SK-MEL-5 (cell line): ENCODE results near the gene FAHD2A. TPM values are rescaled to one million over a fixed set of nuclear protein-coding genes. Genes with fewer than 3 reads are reported as not detected.
"Not testable (repeated sequence)": the region's sequence is repeated elsewhere in the genome, so short reads cannot be mapped to it uniquely, and the experiment has no call there.

Experiments
- DNase-seq: peaks from one replicate; pipeline ENCODE4 v3.0.0-alpha.2; 2016; ENCODE audit warnings: low read depth, low spot score
- in situ Hi-C: cut with HindIII; loops from 2 replicates; pipeline ENCODE4 v1.10.0; 2016; ENCODE audit warnings: low sequenced_read_pairs, high pct_unique_total_duplicates, low pct_unique_long_range_greater_than_20kb
- total RNA-seq: library from RNA; depleted of rRNA; stranded (reverse); fragments of >200 nt; shearing (Covaris generic); gene quantifications from 2 replicates; pipeline ENCODE4 v1.2.3, GENCODE V29; 2014

FAHD2A gene
- total RNA-seq, 1 experiment from 2014 or later, result 47.8 TPM

DNA sequence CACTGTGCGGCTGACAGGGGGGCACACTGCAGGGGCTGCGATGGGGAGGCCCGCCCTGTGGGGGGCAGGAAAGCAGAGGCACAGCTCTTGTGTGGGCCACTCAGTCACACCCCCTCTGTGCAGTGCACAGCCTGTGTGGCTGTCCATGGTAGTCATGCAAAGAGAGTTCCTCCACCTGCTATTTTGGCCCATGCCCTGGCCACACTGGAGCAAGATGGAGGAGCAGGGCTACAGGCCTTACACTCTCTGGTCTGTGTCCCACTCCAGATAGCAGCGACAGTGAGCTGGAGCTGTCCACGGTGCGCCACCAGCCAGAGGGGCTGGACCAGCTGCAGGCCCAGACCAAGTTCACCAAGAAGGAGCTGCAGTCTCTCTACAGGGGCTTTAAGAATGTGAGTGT lies 28.5 kb upstream of the FAHD2A start:
- no peak for DNase-seq
- in situ Hi-C loops, result no loop called here

DNA sequence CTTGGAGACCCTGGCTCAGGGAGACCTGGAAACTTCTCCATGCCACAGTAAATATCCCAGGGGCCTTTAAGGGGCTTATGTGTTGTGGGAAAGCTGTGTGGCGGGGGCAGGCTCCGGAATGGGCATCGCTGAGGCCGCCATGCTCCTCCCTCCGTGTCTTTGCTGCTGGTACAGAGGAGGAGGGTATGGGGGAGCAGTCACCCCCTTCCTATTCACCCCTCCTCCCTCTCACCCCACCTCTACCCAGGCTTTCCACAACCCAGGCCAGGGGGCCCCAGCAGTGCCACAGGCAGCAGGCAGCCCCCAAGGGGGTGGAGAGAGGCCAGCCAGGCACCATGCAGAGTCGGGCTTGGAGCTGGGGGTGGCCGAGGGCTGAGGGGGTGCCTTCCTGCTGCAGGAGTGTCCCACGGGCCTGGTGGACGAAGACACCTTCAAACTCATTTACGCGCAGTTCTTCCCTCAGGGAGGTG lies 28.0 kb upstream of the FAHD2A start:
- DNase-seq, result no peak
- in situ Hi-C loops, result no loop called here

DNA sequence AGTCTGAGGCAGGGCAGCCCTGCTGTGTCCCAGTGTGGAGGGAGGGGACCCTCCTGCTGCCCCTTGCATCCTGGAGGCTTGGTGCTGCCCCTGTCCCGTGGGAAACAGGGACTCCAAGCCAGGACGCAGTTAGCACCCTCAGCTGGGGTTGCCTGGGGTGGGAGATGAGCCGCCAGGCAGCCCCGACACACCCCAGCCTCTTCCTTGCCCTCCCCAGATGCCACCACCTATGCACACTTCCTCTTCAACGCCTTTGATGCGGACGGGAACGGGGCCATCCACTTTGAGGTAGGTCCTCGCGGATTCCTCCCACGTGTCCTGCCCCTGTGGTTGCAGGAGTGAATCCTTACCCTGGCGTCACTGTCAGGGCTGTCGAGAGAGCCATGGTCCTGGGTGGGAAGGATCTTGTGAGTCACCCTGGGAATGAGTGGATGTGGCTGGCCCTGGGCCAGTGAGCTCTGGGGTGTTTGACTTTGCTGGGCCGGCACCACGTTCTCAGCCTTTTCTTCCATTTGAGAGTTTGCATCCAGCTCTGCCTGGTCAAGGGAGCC lies 27.5 kb upstream of the FAHD2A start:
- no peak for DNase-seq
- in situ Hi-C loops, result no loop called here

DNA sequence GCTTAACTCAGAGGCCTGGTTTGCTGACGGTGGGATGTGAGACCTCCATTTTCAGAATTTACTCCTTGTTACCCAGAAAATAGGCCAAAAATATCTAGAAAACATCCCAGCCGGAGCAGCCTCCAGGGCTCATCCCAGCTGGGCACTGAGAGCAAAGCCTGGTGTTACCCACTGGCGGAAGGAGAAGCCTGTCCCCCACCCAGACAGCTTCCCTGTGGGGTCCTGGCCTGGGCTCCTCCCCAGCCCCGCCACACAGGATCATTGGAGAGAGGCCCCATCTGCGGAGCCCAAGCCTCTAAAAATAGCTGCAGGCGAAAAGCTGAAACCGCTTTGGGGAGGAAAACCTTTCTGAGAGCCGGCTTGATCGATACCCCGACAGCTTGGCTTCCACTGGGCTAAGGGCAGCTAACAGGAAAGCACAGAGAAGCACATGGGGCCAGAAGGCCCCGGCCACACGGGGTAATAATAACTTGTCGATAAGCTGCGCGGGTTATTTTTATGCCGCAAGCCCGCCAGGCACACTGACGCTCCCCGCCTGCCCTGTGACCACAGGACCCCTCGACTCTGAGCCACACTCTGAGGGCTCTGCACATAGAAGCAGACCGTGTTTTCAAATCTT lies 26.9 kb upstream of the FAHD2A start:
- no peak for DNase-seq
- in situ Hi-C loops, result no loop called here

DNA sequence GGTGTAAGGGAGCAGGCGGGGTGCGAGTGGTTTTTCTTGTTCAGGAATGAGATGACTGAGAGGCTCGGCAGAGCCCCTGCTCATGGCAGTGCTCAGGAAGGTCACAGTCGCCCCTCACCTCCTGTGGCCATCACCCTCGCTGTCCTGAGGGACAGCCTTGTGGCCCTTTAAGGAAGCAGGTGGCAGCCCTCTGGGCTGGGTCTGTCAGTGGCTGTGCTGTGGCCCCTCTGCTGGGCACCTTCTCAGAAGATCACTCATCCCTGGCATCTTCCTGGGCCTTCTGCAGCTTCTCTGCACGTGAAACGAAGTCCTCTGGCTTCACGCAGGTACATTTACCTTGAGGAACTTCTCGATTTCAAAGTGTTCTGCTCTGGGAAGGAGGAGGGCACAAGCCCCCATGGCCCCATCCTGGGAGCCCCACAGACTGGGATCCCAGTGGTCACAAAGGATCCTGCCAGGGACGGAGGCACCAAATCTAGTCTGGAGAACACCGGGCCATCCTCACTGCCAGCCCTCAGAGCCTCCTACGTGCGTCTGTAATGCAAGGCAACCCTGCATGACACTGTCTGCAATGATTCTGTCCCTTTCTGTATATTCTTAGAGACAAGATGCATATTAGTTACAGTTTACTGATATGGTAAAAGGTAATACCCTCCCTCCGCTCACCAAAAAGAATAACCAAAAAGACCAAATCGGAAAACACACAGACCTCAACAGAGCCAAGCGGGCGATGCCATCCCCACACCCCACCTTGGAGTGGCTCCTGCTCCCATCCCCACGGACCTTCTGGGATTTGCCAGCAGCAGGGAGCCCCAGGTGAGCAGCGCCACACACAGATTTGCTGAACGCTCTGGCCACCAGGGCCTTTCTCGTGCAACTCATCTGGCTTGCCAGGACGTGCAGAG lies 25.9 kb upstream of the FAHD2A start:
- in situ Hi-C loops, result no loop called here
- DNase-seq, result no peak

DNA sequence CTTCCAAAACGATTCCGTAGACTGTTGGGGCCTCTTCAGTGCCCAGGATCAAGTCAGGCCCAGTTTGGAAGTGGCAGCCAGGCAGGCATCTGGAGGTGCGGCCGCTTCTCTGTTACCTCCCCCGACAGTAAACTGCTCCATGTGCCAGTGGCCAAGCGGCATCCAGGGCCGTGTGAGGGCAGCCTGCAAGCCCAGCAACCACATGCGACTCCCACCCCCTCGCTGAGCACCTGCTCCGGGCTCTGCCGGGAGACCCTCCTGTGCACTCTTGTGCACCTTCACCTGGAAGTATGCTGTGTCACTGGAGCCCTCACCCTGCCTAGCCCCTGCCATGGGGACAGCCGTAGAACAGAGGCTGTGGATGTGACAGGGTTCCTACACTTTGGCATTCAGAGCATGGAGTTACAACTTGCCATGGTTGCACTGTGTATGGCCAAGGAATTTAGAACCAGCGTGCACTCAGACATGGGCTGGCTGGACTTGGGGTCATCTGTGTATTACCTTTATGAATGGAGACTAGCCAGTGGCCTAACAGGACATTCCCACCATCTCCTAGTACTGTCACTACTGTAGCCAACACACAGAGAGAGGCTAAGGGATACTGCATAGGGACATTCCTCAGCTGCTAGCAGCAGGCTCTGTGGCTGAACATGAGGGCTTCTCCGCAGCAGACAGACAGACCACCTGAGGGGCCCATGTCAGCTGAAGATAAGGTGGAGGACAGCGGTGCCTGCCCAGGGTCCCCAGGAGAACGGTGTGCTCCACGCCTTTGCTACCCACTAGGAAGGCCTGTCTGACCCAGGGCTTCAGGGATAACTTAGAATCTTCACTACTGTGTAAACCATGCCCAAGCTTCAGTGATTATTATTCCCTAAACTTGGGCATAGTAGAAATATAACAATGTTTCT lies 25.0 kb upstream of the FAHD2A start:
- no peak for DNase-seq
- in situ Hi-C loops, result no loop called here

DNA sequence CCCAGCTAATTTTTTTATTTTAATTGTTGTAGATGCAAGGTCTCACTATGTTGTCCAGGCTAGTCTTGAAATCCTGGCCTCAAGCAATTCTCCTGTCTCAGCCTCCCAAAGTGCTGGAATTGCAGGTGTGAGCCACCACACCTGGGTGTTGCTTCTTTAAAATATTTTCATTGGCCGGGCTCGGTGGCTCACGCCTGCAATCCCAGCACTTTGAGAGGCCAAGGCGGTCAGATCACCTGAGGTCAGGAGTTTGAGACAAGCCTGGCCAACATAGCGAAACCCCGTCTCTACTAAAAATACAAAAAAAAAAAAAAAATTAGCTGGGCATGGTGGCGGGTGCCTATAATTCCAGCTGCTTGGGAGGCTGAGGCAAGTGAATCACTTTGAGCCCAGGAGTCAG lies 24.2 kb upstream of the FAHD2A start:
- in situ Hi-C loops, DNase-seq: not testable (repeated sequence)

DNA sequence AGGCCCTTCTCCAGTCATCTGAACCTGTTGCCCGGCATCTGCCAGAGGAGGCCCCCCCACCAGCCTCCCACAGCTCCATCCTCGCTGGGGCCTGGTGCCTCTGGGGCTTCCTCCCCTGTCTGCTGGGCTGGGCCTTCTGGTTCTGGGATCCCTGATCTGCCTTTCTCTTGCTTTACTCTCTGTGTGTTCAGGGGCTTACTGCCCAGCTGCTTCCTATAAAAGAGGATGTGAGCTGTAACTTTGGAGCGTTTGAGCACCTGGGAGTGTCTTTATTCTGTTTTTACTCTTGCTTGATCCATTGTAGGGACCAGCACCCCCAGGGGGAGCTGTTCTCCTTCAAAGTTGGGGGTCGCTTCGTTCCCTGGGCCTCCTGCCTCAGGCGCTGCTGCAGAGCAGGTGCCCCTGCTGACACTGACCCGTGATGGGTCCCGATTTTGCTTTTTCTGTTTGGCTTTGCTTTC lies 23.1 kb upstream of the FAHD2A start:
- in situ Hi-C loops, result no loop called here
- no peak for DNase-seq

DNA sequence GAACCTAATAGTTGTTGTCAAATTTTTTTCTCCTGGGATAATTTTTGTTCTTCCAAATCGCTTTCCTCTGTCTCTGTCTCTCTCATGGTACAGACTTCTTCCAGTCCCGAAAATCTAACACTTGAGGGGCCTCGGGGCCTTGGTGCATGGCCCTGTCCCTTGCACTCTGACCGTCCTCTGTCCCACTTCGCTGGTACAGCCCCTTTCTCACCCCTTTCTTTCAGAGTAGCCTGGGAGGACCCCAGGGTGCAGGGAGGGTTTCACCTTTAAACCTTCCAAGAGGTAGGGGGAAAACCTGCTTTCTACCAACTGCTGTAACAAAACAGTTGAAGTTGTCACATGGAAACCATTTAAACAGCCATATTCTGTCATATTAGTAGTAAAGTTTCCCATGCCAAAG lies 22.2 kb upstream of the FAHD2A start:
- no peak for DNase-seq
- in situ Hi-C loops, result no loop called here

DNA sequence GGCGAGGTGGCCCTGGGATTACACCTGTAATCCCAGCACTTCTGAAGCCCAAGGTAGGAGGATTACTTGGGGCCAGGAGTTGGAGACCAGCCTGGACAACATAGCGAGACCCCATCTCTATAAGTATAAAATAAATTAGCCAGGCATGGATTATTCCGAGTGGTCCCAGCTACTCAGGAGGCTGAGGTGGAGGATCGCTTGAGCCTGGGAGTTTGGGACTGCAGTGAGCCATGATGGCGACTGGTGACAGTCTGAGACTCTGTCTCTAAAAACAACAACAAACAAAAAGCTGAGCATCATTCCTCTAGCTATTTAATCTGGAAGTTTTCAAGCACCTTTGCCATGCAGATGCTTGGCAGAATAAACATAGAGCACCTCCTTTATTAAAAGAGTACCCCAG lies 21.8 kb upstream of the FAHD2A start:
- DNase-seq, result no peak
- in situ Hi-C loops, result no loop called here

DNA sequence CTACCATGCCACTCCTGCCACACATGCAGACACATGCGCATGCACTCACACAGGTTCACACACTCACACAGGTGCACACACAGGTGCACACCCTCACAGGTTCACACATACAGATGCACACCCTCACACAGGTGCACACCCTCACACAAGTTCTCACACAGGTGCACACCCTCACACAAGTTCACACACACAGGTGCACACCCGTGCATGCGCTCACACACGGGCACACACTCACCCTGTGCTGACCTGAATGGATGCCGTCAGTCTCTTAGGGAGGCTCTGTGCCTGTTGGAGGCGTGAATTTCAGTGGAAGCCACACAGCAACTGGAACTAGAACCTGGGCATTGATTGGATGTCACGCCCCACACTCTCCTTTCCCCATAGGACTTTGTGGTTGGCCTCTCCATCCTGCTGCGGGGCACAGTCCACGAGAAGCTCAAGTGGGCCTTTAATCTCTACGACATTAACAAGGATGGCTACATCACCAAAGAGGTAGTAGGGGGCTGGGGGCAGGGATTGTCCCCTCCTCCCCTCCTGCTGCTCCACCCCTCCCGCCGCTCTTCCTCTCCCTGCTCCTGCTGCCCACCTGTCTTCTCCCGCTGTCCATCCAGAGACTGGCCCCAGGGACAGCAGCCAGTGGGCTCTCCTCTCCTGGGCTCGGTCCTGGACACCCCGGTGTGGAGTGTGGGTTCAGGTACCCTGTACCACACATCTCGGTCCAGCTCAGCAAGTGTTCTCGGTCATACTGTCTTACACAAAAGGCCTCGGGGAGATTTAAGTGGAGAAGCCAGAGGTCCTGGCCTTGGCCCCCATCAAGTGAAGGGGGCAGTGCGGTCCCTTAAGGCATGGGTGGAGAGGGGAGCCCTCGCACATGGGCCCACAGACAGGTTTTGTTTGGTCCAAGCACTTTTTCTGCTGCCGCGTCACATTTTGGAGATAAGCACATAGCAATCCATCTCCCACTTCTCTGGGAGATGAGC lies 21.0 kb upstream of the FAHD2A start:
- no peak for DNase-seq
- in situ Hi-C loops, result no loop called here

DNA sequence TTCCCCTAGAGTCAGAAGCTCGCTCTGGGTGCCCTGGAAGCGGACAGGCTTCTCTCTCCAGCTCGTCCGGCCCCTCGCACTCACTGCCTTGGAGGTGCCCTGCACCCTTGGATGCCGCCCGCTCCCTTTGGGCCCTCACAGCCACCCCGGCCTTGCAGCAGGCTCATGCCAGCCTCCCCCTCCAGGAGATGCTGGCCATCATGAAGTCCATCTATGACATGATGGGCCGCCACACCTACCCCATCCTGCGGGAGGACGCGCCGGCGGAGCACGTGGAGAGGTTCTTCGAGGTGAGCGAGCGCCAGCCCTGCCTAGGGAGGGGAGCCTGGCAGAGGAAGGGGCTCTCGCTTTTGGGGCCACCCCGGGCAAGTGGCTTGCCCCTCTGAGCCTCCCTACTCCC lies 20.3 kb upstream of the FAHD2A start:
- in situ Hi-C loops, result no loop called here
- DNase-seq, result no peak

DNA sequence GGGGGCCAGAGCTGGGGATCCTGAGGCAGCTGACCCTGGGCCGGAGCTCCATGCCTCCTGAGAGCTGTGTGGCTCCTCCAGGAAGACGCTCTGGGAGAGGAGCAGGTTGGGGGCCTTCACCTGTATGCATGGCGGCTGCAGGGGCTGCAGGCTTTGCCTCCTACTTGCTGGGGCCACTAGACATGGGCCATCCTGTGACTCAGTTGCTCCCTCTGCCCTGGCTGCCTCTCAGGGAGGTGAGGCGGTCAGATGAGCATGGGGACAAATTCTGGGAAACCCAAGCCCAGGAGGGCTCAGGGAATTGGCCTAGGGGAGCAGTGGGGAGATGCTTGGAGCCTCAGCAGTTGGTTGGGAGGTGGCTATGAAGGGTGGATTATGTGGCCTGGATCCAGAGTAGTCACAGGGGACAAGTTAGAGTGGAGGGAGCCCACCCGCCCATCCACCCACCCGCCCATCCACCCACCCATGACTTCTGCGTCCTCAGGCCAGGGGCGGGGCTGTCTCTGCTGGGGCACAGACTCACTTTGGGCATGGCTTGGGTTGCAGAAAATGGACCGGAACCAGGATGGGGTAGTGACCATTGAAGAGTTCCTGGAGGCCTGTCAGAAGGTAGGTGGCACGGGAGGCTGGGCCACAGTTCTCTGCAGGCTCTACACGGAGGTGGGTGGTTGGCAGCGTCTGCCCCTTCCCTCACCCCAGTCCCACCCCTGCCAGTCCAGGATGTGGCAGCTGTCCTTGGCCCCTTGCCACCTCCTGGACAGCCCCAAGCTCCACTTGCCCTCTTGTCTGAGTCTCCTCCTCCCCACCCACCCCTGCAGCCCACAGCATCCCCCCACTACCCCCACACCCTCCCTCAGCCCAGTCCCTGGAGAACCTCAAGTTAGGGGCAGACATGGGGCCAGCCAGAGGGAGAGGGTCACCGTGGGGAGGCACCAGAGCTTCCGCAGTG lies 19.5 kb upstream of the FAHD2A start:
- DNase-seq, result no peak
- in situ Hi-C loops, result no loop called here

DNA sequence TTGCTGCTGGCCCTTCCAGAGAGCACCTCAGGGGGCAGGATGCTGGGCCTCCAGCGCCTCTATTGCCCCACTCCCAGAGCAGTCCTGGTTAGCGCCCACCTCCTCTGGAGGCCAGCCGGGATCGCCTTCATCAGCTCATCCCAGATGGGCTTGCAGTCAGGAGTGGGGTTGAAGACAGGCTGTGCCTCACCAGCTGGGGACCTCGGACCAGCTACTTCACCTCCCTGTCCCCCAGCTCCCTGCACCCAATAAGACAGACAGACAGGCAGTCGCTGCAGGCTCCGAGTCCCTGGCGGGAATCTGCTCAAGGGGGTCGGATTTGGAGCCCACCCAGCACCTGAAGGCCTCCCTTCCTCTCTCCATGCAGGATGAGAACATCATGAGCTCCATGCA lies 18.9 kb upstream of the FAHD2A start:
- in situ Hi-C loops, result no loop called here
- no peak for DNase-seq

DNA sequence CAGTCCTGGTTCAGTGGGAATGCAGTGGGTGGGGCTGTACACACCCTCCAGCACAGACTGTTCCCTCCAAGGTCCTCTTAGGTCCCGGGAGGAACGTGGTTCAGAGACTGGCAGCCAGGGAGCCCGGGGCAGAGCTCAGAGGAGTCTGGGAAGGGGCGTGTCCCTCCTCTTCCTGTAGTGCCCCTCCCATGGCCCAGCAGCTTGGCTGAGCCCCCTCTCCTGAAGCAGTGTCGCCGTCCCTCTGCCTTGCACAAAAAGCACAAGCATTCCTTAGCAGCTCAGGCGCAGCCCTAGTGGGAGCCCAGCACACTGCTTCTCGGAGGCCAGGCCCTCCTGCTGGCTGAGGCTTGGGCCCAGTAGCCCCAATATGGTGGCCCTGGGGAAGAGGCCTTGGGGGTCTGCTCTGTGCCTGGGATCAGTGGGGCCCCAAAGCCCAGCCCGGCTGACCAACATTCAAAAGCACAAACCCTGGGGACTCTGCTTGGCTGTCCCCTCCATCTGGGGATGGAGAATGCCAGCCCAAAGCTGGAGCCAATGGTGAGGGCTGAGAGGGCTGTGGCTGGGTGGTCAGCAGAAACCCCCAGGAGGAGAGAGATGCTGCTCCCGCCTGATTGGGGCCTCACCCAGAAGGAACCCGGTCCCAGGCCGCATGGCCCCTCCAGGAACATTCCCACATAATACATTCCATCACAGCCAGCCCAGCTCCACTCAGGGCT lies 17.5 kb upstream of the FAHD2A start:
- in situ Hi-C loops, result no loop called here
- DNase-seq, result peak; percentile 4
